SK-N-SH (cell line): Measurements from ENCODE around the gene TARS3. TPM values are rescaled to one million over a fixed set of nuclear protein-coding genes. Genes with fewer than 3 reads are reported as not detected.

Experiments used
- CTCF ChIA-PET: fragments of 300-600, 350-600 bp; formaldehyde crosslinking; extraction: SDS; loops from one replicate; lab custom pipeline; 2021; lab: Yijun Ruan, JAX
- POLR2A ChIA-PET: fragments of 350-600 bp; sonication (Branson Sonifier 250); formaldehyde crosslinking; extraction: SDS; loops from one replicate; lab custom pipeline; 2020; ENCODE audit warnings: antibody characterized with exemption, inconsistent platforms; lab: Yijun Ruan, JAX
- DNase-seq: peaks from one replicate; pipeline ENCODE4 v3.0.0; 2012
- H2AFZ ChIP-seq: fragments of 200-600 bp; sonication (generic); 2 replicates; pipeline ENCODE4 v1.8.1; 2016; ENCODE audit warnings: antibody characterized with exemption, mild to moderate bottlenecking, low read depth
- H3F3A ChIP-seq: fragments of 200-600 bp; sonication (generic); replicated peaks from 2 replicates; pipeline ENCODE3; 2016; ENCODE audit warnings: antibody characterized with exemption, mild to moderate bottlenecking; ENCODE audit not compliant: insufficient read depth
- H3K27ac ChIP-seq, 2 experiments: fragments of 200-500 bp in 1 of 2; fragments of 200-600 bp in 1 of 2; sonication (Bioruptor generic) in 1 of 2; sonication (generic), shearing (Covaris generic) in 1 of 2; 2 replicates each; pipeline versions ENCODE4 v1.5.1 to v1.6.1; 2014 to 2016; ENCODE audit warnings: low read depth in 2 of 2, inconsistent platforms in 1 of 2, low read length in 1 of 2, mild to moderate bottlenecking in 1 of 2, mixed read lengths in 1 of 2
- H3K27me3 ChIP-seq: fragments of 200-600 bp; sonication (generic), shearing (Covaris generic); 2 replicates; pipeline ENCODE4 v1.6.1; 2016; ENCODE audit warnings: mixed run types; ENCODE audit not compliant: insufficient read depth
- H3K36me3 ChIP-seq, 2 experiments: fragments of 200-500 bp in 1 of 2; fragments of 200-600 bp in 1 of 2; sonication (Bioruptor generic) in 1 of 2; sonication (generic) in 1 of 2; replicated peaks in 1 of 2; 2 replicates each; pipeline versions ENCODE3 to v1.5.1; 2014 to 2016; ENCODE audit warnings: low read length in 1 of 2, mild to moderate bottlenecking in 1 of 2; ENCODE audit not compliant: insufficient read depth in 2 of 2, control insufficient read depth in 1 of 2
- H3K4me1 ChIP-seq, 2 experiments: fragments of 200-500 bp in 1 of 2; fragments of 200-600 bp in 1 of 2; sonication (Bioruptor generic) in 1 of 2; sonication (generic), shearing (Covaris generic) in 1 of 2; 2 replicates each; pipeline versions ENCODE4 v1.5.1 to v1.6.1; 2014 to 2016; ENCODE audit warnings: low read depth in 1 of 2, low read length in 1 of 2, mixed run types in 1 of 2; ENCODE audit not compliant: insufficient read depth in 2 of 2, control insufficient read depth in 1 of 2
- H3K4me2 ChIP-seq: fragments of 200-600 bp; sonication (generic), shearing (Covaris generic); 2 replicates; pipeline ENCODE4 v1.6.1; 2017; ENCODE audit warnings: mixed run types
- H3K4me3 ChIP-seq, 2 experiments: fragments of 200-500 bp in 1 of 2; fragments of 200-600 bp in 1 of 2; sonication (Bioruptor generic) in 1 of 2; sonication (generic), shearing (Covaris generic) in 1 of 2; 2 replicates each; pipeline versions ENCODE4 v1.5.1 to v1.8.1; 2014 to 2016; ENCODE audit warnings: low read depth in 2 of 2, inconsistent platforms in 1 of 2, low read length in 1 of 2, mild to moderate bottlenecking in 1 of 2, mixed read lengths in 1 of 2, moderate library complexity in 1 of 2
- H3K79me2 ChIP-seq: fragments of 200-600 bp; sonication (generic); 2 replicates; pipeline ENCODE4 v1.8.1; 2017; ENCODE audit warnings: mild to moderate bottlenecking; ENCODE audit not compliant: insufficient read depth
- H3K9ac ChIP-seq: fragments of 200-600 bp; sonication (generic); 2 replicates; pipeline ENCODE4 v1.6.1; 2017; ENCODE audit warnings: mixed run types
- H3K9me2 ChIP-seq: fragments of 200-600 bp; sonication (generic); 2 replicates; pipeline ENCODE4 v1.6.1; 2017; ENCODE audit warnings: mixed run types
- H3K9me3 ChIP-seq: fragments of 200-600 bp; sonication (generic); 2 replicates; pipeline ENCODE4 v1.6.1; 2017; ENCODE audit warnings: mixed run types, mild to moderate bottlenecking, moderate library complexity
- H4K20me1 ChIP-seq: fragments of 200-600 bp; sonication (generic); 2 replicates; pipeline ENCODE4 v1.6.1; 2017; ENCODE audit warnings: mild to moderate bottlenecking, mixed run types; ENCODE audit not compliant: insufficient read depth
- CHD2 ChIP-seq: fragments of 150-350 bp; IDR thresholded peaks from 2 replicates; pipeline ENCODE4 v1.6.1; 2018; ENCODE audit warnings: low read length; ENCODE audit not compliant: partially characterized antibody
- EZH2phosphoT487 ChIP-seq: fragments of 200-600 bp; sonication (generic); IDR thresholded peaks from 2 replicates; pipeline ENCODE4 v1.6.1; 2017; ENCODE audit warnings: low read depth, mixed run types, mild to moderate bottlenecking, antibody characterized with exemption, moderate library complexity, borderline replicate concordance
- GABPA ChIP-seq: IDR thresholded peaks from 2 replicates; pipeline ENCODE4 v1.4.0; 2012; ENCODE audit warnings: low read depth, mild to moderate bottlenecking
- GATA2 ChIP-seq: sonication (generic); formaldehyde crosslinking; IDR thresholded peaks from 2 replicates; pipeline ENCODE4 v1.5.0; 2020; ENCODE audit warnings: mild to moderate bottlenecking, missing genetic modification reagents
- POLR2AphosphoS5 ChIP-seq: IDR thresholded peaks from 2 replicates; pipeline ENCODE4 v1.6.1; 2012; ENCODE audit warnings: low read depth, low read length
- RFX5 ChIP-seq: IDR thresholded peaks from 2 replicates; pipeline ENCODE4 v1.6.1; 2012; ENCODE audit warnings: mild to moderate bottlenecking, improper control_type of control experiment, low read length
- RXRA ChIP-seq: IDR thresholded peaks from 2 replicates; pipeline ENCODE4 v1.4.0; 2012; ENCODE audit warnings: low read depth, mild to moderate bottlenecking, borderline replicate concordance
- SMC3 ChIP-seq: IDR thresholded peaks from 2 replicates; pipeline ENCODE4 v1.6.1; 2012; ENCODE audit warnings: low read depth, low read length, improper control_type of control experiment
- TCF12 ChIP-seq: IDR thresholded peaks from 2 replicates; pipeline ENCODE4 v1.4.0; 2012
- YY1 ChIP-seq: IDR thresholded peaks from 2 replicates; pipeline ENCODE4 v1.4.0; 2012; ENCODE audit warnings: low read depth, mild to moderate bottlenecking
- WGBS: methylation state at CpG from one replicate; pipeline ENCODE4 v1.1.6; 2017; ENCODE audit warnings: low lambda C conversion rate; 5-methylcytosine and 5-hydroxymethylcytosine counted together
- polyA plus RNA-seq, 3 experiments: library from polyadenylated mRNA; depleted of rRNA; stranded (reverse); fragments of >200 nt; gene quantifications; 2 replicates each; pipeline ENCODE4 v1.2.3, GENCODE V29; 2012
- TF ChIP-seq, protein P1 (sequence below): IDR thresholded peaks from 2 replicates; pipeline ENCODE4; 2012
- TF ChIP-seq, protein P2 (sequence below): IDR thresholded peaks from 2 replicates; pipeline ENCODE4 v1.4.0; 2012; ENCODE audit warnings: low read depth, borderline replicate concordance
- TF ChIP-seq, protein P3 (sequence below): IDR thresholded peaks from 2 replicates; pipeline ENCODE4 v1.4.0; 2012; ENCODE audit warnings: low read depth
- TF ChIP-seq, protein P4 (sequence below): fragments of 150-350 bp; IDR thresholded peaks from 2 replicates; pipeline ENCODE4 v1.6.1; 2016; ENCODE audit warnings: mild to moderate bottlenecking, low read depth, low read length

The TARS3 gene
- polyA plus RNA-seq, 1 of the 3 experiments (the other 2 are of a cell fraction): 3.5 TPM

DNA sequence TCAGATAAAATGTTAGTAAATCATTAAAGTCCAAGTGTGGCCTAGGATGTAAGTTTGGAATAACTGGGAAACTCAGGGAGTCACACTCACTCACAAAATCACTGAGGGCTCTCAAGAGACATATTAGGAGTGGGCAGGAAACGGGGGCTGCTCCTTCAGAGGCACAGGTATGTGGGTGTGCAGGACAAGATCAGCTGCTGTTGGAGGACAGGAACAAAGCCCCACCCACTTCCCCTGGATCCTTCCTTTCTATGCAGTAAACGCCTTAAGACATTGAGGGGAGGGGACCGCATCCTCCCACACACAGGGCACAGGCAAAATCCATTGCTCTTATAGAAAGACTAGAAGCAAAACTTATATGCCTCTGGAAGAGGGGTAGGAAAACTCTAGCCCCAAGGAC lies 102.3 kb downstream of the TARS3 start:
- Histone ChIP-seq H3K27ac (no peak overlapping the region), H3K9ac (no peak overlapping the region), H3K27me3 (no peaks in the 10 kb centered on the region), H3F3A (no peaks in the 10 kb centered on the region), H3K79me2 (no peaks in the 10 kb centered on the region), H4K20me1 (no peaks in the 10 kb centered on the region), H3K36me3 (peaks cover 0 to 3% of the 10 kb centered on the region in 2 experiments), H3K9me2 (no peaks in the 10 kb centered on the region), H3K4me1 (peaks cover 0 to 29% of the 10 kb centered on the region in 2 experiments; a peak in 1 of 4 replicates), H3K9me3 (peaks cover 5% of the 10 kb centered on the region), H2AFZ (no peak overlapping the region), H3K4me2 (no peak overlapping the region), H3K4me3 (no peak overlapping the region)
- ChIA-PET POLR2A (no interaction called here), CTCF (interaction anchor here (1.4 to 3.0 kb wide), 2 partner anchors 20 to 322 kb away, joined by 4 to 18 read pairs; no protein-coding TSS in a partner anchor)
- DNase-seq: no peak
- 85% methylated on average over 3 of the region's 3 CpGs for whole genome bisulfite sequencing
- TF ChIP-seq RXRA: no peak
- TF ChIP-seq CHD2: no peak
- no peak for TF ChIP-seq POLR2AphosphoS5
- TF ChIP-seq, protein P1, sequence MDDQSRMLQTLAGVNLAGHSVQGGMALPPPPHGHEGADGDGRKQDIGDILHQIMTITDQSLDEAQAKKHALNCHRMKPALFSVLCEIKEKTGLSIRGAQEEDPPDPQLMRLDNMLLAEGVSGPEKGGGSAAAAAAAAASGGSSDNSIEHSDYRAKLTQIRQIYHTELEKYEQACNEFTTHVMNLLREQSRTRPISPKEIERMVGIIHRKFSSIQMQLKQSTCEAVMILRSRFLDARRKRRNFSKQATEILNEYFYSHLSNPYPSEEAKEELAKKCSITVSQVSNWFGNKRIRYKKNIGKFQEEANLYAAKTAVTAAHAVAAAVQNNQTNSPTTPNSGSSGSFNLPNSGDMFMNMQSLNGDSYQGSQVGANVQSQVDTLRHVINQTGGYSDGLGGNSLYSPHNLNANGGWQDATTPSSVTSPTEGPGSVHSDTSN: no peak
- no peak for TF ChIP-seq GABPA
- no peak for TF ChIP-seq GATA2
- no peak for TF ChIP-seq EZH2phosphoT487
- TF ChIP-seq, protein P2, sequence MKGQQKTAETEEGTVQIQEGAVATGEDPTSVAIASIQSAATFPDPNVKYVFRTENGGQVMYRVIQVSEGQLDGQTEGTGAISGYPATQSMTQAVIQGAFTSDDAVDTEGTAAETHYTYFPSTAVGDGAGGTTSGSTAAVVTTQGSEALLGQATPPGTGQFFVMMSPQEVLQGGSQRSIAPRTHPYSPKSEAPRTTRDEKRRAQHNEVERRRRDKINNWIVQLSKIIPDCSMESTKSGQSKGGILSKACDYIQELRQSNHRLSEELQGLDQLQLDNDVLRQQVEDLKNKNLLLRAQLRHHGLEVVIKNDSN: no peak
- no peak for TF ChIP-seq YY1
- no peak for TF ChIP-seq SMC3
- no peak for TF ChIP-seq RFX5
- TF ChIP-seq, protein P3, sequence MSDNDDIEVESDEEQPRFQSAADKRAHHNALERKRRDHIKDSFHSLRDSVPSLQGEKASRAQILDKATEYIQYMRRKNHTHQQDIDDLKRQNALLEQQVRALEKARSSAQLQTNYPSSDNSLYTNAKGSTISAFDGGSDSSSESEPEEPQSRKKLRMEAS: no peak
- no peak for TF ChIP-seq TCF12

DNA sequence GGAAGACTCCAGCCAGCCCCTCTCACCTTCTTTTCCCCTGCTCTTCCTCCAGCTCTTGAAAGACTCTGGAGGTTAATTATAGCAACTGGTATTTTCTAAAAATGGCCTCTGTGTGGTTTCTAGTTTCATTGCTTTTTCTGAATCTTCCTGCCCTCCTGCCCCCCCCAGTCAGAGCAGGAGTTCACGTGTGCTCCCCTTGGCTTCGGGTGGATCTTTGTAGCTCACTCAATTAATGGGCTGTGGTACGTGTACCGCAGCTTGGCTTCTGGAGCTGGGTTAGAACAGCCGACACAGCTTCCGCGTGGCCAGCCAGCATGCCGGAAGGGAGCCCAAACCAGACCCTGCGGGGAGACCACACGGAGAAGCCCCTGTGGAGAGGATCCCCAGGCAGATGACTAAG lies 103.6 kb downstream of the TARS3 start:
- Histone ChIP-seq H3K9ac (no peak overlapping the region), H3K9me3 (peaks cover 5% of the 10 kb centered on the region), H2AFZ (no peak overlapping the region), H3K27ac (no peak overlapping the region; a peak in 1 of 4 replicates), H3K9me2 (no peaks in the 10 kb centered on the region), H3K36me3 (no peaks in the 10 kb centered on the region), H3K27me3 (no peaks in the 10 kb centered on the region), H3F3A (no peaks in the 10 kb centered on the region), H3K4me3 (no peak overlapping the region), H3K4me2 (no peak overlapping the region), H4K20me1 (no peaks in the 10 kb centered on the region), H3K79me2 (no peaks in the 10 kb centered on the region), H3K4me1 (peaks cover 0 to 38% of the 10 kb centered on the region in 2 experiments; a peak in 1 of 4 replicates)
- TF ChIP-seq, protein P4, sequence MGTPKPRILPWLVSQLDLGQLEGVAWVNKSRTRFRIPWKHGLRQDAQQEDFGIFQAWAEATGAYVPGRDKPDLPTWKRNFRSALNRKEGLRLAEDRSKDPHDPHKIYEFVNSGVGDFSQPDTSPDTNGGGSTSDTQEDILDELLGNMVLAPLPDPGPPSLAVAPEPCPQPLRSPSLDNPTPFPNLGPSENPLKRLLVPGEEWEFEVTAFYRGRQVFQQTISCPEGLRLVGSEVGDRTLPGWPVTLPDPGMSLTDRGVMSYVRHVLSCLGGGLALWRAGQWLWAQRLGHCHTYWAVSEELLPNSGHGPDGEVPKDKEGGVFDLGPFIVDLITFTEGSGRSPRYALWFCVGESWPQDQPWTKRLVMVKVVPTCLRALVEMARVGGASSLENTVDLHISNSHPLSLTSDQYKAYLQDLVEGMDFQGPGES: no peak
- POLR2A ChIA-PET: no interaction called here
- DNase-seq: no peak
- WGBS: 95% methylated on average over 6 of the region's 10 CpGs
- CTCF ChIA-PET: interaction anchor here (3.0 kb wide), 1 partner anchor 21 kb away, joined by 18 read pairs; no protein-coding TSS in a partner anchor
